Keratinocyte (primary cell): ENCODE measurements around the gene PLPPR1.

ENCODE experiments used
- EZH2 ChIP-seq: IDR thresholded peaks from one replicate; pipeline ENCODE4 v1.6.1; 2012; ENCODE audit warnings: inconsistent platforms, mild to moderate bottlenecking, low read length, moderate library complexity
- TF ChIP-seq, protein P1 (sequence below), 3 experiments: IDR thresholded peaks in 1 of 3; conservative IDR thresholded peaks in 1 of 3; optimal IDR thresholded peaks in 1 of 3; 2 replicates in 2 of 3; 3 replicates in 1 of 3; pipeline versions ENCODE3 to v1.5.1; 2011; ENCODE audit warnings: low read length in 3 of 3, mild to moderate bottlenecking in 3 of 3, moderate library complexity in 2 of 3, control low read depth in 1 of 3, inconsistent platforms in 1 of 3; ENCODE audit not compliant: insufficient read depth in 2 of 3; ENCODE audit errors: extremely low read depth in 1 of 3

DNA sequence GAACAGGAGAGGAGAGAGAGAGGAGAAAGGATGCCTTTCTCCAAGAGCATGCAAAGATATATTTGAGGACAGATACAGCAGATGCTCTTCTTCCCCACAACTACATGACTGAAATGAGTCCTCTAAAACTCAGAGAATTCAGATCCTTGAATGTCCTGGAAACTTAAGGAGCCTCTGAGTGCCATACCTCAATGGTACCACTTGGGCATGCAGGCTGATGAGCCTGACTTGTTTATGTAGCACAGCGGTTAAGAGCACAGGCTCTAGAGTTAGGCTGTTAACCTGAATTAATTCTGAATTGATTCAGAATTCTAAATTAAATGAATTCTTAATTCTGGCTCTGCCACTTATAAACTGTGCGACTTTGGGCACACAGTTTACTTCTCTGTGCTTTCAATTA lies 5.7 kb downstream of the PLPPR1 start:
- no peak for TF ChIP-seq EZH2
- TF ChIP-seq, protein P1, sequence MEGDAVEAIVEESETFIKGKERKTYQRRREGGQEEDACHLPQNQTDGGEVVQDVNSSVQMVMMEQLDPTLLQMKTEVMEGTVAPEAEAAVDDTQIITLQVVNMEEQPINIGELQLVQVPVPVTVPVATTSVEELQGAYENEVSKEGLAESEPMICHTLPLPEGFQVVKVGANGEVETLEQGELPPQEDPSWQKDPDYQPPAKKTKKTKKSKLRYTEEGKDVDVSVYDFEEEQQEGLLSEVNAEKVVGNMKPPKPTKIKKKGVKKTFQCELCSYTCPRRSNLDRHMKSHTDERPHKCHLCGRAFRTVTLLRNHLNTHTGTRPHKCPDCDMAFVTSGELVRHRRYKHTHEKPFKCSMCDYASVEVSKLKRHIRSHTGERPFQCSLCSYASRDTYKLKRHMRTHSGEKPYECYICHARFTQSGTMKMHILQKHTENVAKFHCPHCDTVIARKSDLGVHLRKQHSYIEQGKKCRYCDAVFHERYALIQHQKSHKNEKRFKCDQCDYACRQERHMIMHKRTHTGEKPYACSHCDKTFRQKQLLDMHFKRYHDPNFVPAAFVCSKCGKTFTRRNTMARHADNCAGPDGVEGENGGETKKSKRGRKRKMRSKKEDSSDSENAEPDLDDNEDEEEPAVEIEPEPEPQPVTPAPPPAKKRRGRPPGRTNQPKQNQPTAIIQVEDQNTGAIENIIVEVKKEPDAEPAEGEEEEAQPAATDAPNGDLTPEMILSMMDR (optimal IDR thresholded peaks at IDR 0.05 in 1 of 3, IDR thresholded peaks at IDR 0.05 in 1 of 3, conservative IDR thresholded peaks at IDR 0.05 in 1 of 3; ENCODE audit: extremely low read depth in 1 of 3, insufficient read depth in 2 of 3, low read length in 3 of 3) = no peak
